WTC11 (cell line): ENCODE results near the gene EMC10. TPM values are rescaled to one million over a fixed set of nuclear protein-coding genes. Genes with fewer than 3 reads are reported as not detected.

ENCODE experiments used
- ATAC-seq: fragments of 200-7000 bp; cut with Tn5 transposase; 2 replicates; pipeline ENCODE4 v1.10.0; 2021; ENCODE audit warnings: mild to moderate bottlenecking, moderate library complexity
- CTCF ChIA-PET: fragments of 300-600 bp; sonication (Branson Sonifier 250); formaldehyde crosslinking; loops from one replicate; lab custom pipeline; 2021; ENCODE audit warnings: antibody characterized with exemption; lab: Charles Lee
- POLR2A ChIA-PET: fragments of 350-600 bp; sonication (Branson Sonifier 250); formaldehyde crosslinking; loops from one replicate; lab custom pipeline; 2021; ENCODE audit warnings: antibody characterized with exemption; lab: Charles Lee
- DNase-seq: peaks from one replicate; pipeline ENCODE4 v3.0.0; 2021; ENCODE audit warnings: low spot score
- H3K27ac Mint-ChIP-seq: 2 replicates; pipeline ENCODE4 v1.8.0; 2021; ENCODE audit warnings: mixed read lengths
- H3K27me3 Mint-ChIP-seq: 2 replicates; pipeline ENCODE4 v1.8.0; 2021; ENCODE audit warnings: low read depth, mild to moderate bottlenecking, moderate library complexity, mixed read lengths
- H3K36me3 Mint-ChIP-seq: 2 replicates; pipeline ENCODE4 v1.8.0; 2021; ENCODE audit warnings: mixed read lengths
- H3K4me1 Mint-ChIP-seq: 2 replicates; pipeline ENCODE4 v1.8.0; 2022; ENCODE audit warnings: mixed read lengths
- H3K4me3 Mint-ChIP-seq: 2 replicates; pipeline ENCODE4 v1.8.0; 2021; ENCODE audit warnings: mild to moderate bottlenecking, moderate library complexity, mixed read lengths
- H3K9me3 Mint-ChIP-seq: 2 replicates; pipeline ENCODE4 v1.8.0; 2021; ENCODE audit warnings: mixed read lengths
- ESRRA ChIP-seq: sonication (generic); formaldehyde crosslinking; IDR thresholded peaks from 2 replicates; pipeline ENCODE4 v1.8.1; 2022; ENCODE audit warnings: mild to moderate bottlenecking, missing genetic modification reagents, borderline replicate concordance
- HMGA2 ChIP-seq: fragments of 250-450 bp; sonication (Bioruptor Pico); IDR thresholded peaks from 2 replicates; pipeline ENCODE4 v1.4.0; 2021; ENCODE audit warnings: mild to moderate bottlenecking, moderate library complexity
- JUN ChIP-seq: sonication (generic); formaldehyde crosslinking; IDR thresholded peaks from 2 replicates; pipeline ENCODE4 v1.8.0; 2023; ENCODE audit warnings: mild to moderate bottlenecking, missing genetic modification reagents
- TEAD4 ChIP-seq: sonication (generic); formaldehyde crosslinking; IDR thresholded peaks from 2 replicates; pipeline ENCODE4 v1.8.0; 2022; ENCODE audit warnings: mild to moderate bottlenecking, missing genetic modification reagents
- ZNF232 ChIP-seq: sonication (generic); formaldehyde crosslinking; IDR thresholded peaks from 2 replicates; pipeline ENCODE4 v1.8.0; 2022; ENCODE audit warnings: mild to moderate bottlenecking, missing genetic modification reagents
- ZNF317 ChIP-seq: sonication (generic); formaldehyde crosslinking; IDR thresholded peaks from 2 replicates; pipeline ENCODE4 v1.8.1; 2023; ENCODE audit warnings: low read depth, mild to moderate bottlenecking, moderate library complexity, missing genetic modification reagents, borderline replicate concordance
- total RNA-seq: library from RNA; stranded (reverse); gene quantifications from 3 replicates; pipeline ENCODE4 v1.2.3, GENCODE V29; 2021
- TF ChIP-seq, protein P1 (sequence below): sonication (generic); formaldehyde crosslinking; IDR thresholded peaks from 2 replicates; pipeline ENCODE4 v1.8.1; 2023; ENCODE audit warnings: mild to moderate bottlenecking, moderate library complexity, missing genetic modification reagents
- TF ChIP-seq, protein P2 (sequence below): fragments of 250-450 bp; sonication (Bioruptor Pico); IDR thresholded peaks from 2 replicates; pipeline ENCODE4 v1.9.0; 2021; ENCODE audit warnings: mild to moderate bottlenecking, borderline replicate concordance
- TF ChIP-seq, protein P3 (sequence below): fragments of 250-450 bp; sonication (Bioruptor Pico); IDR thresholded peaks from 2 replicates; pipeline ENCODE4 v1.8.0; 2021; ENCODE audit warnings: mild to moderate bottlenecking
- TF ChIP-seq, protein P4 (sequence below): fragments of 250-450 bp; sonication (Bioruptor Pico); IDR thresholded peaks from 2 replicates; pipeline ENCODE4 v1.9.0; 2021; ENCODE audit warnings: mild to moderate bottlenecking
- TF ChIP-seq, protein P5 (sequence below): sonication (generic); formaldehyde crosslinking; IDR thresholded peaks from 2 replicates; pipeline ENCODE4 v1.8.1; 2023; ENCODE audit warnings: mild to moderate bottlenecking, missing genetic modification reagents, borderline replicate concordance
- TF ChIP-seq, protein P6 (sequence below): sonication (generic); formaldehyde crosslinking; IDR thresholded peaks from 2 replicates; pipeline ENCODE4 v1.8.0; 2022; ENCODE audit warnings: missing genetic modification reagents

Gene EMC10
- total RNA-seq, 1 experiment from 2014 or later, result 114 TPM

DNA sequence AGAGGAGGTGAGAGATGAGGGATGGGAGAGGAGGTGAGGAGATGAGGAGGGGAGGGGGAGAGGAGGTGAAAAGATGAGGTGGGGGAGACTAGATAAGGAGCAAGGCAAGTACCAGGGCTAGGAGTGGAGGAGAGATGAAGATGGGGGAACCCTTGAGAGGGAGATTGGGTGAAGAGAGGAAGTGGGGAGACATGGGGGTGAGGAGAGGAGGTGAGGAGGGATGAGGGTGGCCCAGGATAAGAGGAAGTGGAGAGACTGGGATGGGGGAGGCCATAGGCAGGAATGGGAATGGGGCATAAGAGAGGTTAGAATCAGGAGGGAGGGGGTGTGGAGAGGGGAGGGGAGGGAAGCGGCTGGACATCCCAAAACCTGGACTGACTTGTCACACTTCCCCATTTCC is 16.7 kb upstream of the EMC10 start (continued):
- TF ChIP-seq, protein P1, sequence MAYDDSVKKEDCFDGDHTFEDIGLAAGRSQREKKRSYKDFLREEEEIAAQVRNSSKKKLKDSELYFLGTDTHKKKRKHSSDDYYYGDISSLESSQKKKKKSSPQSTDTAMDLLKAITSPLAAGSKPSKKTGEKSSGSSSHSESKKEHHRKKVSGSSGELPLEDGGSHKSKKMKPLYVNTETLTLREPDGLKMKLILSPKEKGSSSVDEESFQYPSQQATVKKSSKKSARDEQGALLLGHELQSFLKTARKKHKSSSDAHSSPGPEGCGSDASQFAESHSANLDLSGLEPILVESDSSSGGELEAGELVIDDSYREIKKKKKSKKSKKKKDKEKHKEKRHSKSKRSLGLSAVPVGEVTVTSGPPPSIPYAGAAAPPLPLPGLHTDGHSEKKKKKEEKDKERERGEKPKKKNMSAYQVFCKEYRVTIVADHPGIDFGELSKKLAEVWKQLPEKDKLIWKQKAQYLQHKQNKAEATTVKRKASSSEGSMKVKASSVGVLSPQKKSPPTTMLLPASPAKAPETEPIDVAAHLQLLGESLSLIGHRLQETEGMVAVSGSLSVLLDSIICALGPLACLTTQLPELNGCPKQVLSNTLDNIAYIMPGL, result no peak
- TF ChIP-seq, protein P2, sequence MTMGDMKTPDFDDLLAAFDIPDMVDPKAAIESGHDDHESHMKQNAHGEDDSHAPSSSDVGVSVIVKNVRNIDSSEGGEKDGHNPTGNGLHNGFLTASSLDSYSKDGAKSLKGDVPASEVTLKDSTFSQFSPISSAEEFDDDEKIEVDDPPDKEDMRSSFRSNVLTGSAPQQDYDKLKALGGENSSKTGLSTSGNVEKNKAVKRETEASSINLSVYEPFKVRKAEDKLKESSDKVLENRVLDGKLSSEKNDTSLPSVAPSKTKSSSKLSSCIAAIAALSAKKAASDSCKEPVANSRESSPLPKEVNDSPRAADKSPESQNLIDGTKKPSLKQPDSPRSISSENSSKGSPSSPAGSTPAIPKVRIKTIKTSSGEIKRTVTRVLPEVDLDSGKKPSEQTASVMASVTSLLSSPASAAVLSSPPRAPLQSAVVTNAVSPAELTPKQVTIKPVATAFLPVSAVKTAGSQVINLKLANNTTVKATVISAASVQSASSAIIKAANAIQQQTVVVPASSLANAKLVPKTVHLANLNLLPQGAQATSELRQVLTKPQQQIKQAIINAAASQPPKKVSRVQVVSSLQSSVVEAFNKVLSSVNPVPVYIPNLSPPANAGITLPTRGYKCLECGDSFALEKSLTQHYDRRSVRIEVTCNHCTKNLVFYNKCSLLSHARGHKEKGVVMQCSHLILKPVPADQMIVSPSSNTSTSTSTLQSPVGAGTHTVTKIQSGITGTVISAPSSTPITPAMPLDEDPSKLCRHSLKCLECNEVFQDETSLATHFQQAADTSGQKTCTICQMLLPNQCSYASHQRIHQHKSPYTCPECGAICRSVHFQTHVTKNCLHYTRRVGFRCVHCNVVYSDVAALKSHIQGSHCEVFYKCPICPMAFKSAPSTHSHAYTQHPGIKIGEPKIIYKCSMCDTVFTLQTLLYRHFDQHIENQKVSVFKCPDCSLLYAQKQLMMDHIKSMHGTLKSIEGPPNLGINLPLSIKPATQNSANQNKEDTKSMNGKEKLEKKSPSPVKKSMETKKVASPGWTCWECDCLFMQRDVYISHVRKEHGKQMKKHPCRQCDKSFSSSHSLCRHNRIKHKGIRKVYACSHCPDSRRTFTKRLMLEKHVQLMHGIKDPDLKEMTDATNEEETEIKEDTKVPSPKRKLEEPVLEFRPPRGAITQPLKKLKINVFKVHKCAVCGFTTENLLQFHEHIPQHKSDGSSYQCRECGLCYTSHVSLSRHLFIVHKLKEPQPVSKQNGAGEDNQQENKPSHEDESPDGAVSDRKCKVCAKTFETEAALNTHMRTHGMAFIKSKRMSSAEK, result no peak
- TF ChIP-seq ZNF232 (CRISPR knock-in tag) (no peak), JUN (no peak), ZNF317 (no peak), ESRRA (CRISPR knock-in tag) (no peak), HMGA2 (CRISPR knock-in tag) (no peak)
- TF ChIP-seq, protein P3, sequence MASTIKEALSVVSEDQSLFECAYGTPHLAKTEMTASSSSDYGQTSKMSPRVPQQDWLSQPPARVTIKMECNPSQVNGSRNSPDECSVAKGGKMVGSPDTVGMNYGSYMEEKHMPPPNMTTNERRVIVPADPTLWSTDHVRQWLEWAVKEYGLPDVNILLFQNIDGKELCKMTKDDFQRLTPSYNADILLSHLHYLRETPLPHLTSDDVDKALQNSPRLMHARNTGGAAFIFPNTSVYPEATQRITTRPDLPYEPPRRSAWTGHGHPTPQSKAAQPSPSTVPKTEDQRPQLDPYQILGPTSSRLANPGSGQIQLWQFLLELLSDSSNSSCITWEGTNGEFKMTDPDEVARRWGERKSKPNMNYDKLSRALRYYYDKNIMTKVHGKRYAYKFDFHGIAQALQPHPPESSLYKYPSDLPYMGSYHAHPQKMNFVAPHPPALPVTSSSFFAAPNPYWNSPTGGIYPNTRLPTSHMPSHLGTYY, result no peak
- TF ChIP-seq, protein P4, sequence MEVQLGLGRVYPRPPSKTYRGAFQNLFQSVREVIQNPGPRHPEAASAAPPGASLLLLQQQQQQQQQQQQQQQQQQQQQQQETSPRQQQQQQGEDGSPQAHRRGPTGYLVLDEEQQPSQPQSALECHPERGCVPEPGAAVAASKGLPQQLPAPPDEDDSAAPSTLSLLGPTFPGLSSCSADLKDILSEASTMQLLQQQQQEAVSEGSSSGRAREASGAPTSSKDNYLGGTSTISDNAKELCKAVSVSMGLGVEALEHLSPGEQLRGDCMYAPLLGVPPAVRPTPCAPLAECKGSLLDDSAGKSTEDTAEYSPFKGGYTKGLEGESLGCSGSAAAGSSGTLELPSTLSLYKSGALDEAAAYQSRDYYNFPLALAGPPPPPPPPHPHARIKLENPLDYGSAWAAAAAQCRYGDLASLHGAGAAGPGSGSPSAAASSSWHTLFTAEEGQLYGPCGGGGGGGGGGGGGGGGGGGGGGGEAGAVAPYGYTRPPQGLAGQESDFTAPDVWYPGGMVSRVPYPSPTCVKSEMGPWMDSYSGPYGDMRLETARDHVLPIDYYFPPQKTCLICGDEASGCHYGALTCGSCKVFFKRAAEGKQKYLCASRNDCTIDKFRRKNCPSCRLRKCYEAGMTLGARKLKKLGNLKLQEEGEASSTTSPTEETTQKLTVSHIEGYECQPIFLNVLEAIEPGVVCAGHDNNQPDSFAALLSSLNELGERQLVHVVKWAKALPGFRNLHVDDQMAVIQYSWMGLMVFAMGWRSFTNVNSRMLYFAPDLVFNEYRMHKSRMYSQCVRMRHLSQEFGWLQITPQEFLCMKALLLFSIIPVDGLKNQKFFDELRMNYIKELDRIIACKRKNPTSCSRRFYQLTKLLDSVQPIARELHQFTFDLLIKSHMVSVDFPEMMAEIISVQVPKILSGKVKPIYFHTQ, result no peak

GRCh38 chr19:50460161-50460765 is 16.0 kb upstream of the EMC10 start:
- H3K27me3 Mint-ChIP-seq, result no peaks in the 10 kb centered on the region; the same call in 1 of the 2 replicates
- peaks cover 9% of the 10 kb centered on the region for H3K9me3 Mint-ChIP-seq
- ATAC-seq, result no peak
- no peak for DNase-seq
- H3K4me1 Mint-ChIP-seq, result no peaks in the 10 kb centered on the region
- H3K36me3 Mint-ChIP-seq, result no peaks in the 10 kb centered on the region
- H3K4me3 Mint-ChIP-seq, result no peak overlapping the region
- POLR2A ChIA-PET, result no interaction called here
- TF ChIP-seq ZNF317, result no peak
- TF ChIP-seq, protein P5, sequence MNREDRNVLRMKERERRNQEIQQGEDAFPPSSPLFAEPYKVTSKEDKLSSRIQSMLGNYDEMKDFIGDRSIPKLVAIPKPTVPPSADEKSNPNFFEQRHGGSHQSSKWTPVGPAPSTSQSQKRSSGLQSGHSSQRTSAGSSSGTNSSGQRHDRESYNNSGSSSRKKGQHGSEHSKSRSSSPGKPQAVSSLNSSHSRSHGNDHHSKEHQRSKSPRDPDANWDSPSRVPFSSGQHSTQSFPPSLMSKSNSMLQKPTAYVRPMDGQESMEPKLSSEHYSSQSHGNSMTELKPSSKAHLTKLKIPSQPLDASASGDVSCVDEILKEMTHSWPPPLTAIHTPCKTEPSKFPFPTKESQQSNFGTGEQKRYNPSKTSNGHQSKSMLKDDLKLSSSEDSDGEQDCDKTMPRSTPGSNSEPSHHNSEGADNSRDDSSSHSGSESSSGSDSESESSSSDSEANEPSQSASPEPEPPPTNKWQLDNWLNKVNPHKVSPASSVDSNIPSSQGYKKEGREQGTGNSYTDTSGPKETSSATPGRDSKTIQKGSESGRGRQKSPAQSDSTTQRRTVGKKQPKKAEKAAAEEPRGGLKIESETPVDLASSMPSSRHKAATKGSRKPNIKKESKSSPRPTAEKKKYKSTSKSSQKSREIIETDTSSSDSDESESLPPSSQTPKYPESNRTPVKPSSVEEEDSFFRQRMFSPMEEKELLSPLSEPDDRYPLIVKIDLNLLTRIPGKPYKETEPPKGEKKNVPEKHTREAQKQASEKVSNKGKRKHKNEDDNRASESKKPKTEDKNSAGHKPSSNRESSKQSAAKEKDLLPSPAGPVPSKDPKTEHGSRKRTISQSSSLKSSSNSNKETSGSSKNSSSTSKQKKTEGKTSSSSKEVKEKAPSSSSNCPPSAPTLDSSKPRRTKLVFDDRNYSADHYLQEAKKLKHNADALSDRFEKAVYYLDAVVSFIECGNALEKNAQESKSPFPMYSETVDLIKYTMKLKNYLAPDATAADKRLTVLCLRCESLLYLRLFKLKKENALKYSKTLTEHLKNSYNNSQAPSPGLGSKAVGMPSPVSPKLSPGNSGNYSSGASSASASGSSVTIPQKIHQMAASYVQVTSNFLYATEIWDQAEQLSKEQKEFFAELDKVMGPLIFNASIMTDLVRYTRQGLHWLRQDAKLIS (CRISPR knock-in tag), result no peak
- TF ChIP-seq, protein P6, sequence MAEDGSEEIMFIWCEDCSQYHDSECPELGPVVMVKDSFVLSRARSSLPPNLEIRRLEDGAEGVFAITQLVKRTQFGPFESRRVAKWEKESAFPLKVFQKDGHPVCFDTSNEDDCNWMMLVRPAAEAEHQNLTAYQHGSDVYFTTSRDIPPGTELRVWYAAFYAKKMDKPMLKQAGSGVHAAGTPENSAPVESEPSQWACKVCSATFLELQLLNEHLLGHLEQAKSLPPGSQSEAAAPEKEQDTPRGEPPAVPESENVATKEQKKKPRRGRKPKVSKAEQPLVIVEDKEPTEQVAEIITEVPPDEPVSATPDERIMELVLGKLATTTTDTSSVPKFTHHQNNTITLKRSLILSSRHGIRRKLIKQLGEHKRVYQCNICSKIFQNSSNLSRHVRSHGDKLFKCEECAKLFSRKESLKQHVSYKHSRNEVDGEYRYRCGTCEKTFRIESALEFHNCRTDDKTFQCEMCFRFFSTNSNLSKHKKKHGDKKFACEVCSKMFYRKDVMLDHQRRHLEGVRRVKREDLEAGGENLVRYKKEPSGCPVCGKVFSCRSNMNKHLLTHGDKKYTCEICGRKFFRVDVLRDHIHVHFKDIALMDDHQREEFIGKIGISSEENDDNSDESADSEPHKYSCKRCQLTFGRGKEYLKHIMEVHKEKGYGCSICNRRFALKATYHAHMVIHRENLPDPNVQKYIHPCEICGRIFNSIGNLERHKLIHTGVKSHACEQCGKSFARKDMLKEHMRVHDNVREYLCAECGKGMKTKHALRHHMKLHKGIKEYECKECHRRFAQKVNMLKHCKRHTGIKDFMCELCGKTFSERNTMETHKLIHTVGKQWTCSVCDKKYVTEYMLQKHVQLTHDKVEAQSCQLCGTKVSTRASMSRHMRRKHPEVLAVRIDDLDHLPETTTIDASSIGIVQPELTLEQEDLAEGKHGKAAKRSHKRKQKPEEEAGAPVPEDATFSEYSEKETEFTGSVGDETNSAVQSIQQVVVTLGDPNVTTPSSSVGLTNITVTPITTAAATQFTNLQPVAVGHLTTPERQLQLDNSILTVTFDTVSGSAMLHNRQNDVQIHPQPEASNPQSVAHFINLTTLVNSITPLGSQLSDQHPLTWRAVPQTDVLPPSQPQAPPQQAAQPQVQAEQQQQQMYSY (CRISPR knock-in tag), result no peak
- no peak for TF ChIP-seq TEAD4 (CRISPR knock-in tag)
- CTCF ChIA-PET, result interaction anchor here (0.6 to 2.3 kb wide), 24 partner anchors 10 to 344 kb away, joined by 3 to 30 read pairs (median 4); partner anchors contain the start of genes MYBPC2, NR1H2 and POLD1
- H3K27ac Mint-ChIP-seq, result no peak overlapping the region
